ENCODE data around the gene SLC35C1.

DNA sequence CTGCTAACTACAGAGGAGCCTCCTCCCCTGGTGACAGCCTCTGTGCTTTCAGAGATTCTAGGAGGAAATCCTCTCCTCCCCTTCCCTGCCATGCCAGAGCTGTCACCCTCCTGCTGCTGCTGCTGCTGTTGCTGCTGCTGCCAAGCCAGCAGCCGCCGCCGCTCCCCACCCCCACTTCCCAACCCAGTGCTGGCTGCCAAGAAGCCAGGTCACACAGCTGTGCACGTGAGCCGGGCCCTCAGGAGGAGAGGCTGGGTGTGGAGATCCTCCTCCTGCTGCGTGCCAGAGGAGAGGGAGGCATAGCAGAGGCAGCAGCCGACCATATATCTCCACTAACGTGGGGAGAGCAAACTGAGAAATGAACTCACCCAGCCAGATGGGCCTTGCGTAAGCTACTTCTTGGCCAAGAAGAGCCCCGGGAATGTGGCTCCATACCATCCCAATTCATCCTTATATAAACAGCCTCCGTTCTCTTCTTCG, 54.8 kb downstream of the SLC35C1 start:
- TF ChIP-seq SP1 (IDR thresholded peaks at IDR 0.05) (no peak), FOXA1 (IDR thresholded peaks at IDR 0.05) (no peak)

All from HEK293T (cell line).